GM19397 (cell line): Measurements from ENCODE around the gene APBB1IP.
"Not testable (repeated sequence)": the region's sequence is repeated elsewhere in the genome, so short reads cannot be mapped to it uniquely, and the experiment has no call there.

Experiments
- ATAC-seq: cut with Tn5 transposase; IDR thresholded peaks from one replicate; pipeline ENCODE4 v1.9.1; 2021; ENCODE audit warnings: mild to moderate bottlenecking, moderate library complexity; ENCODE audit not compliant: unreplicated experiment

The APBB1IP gene, protein sequence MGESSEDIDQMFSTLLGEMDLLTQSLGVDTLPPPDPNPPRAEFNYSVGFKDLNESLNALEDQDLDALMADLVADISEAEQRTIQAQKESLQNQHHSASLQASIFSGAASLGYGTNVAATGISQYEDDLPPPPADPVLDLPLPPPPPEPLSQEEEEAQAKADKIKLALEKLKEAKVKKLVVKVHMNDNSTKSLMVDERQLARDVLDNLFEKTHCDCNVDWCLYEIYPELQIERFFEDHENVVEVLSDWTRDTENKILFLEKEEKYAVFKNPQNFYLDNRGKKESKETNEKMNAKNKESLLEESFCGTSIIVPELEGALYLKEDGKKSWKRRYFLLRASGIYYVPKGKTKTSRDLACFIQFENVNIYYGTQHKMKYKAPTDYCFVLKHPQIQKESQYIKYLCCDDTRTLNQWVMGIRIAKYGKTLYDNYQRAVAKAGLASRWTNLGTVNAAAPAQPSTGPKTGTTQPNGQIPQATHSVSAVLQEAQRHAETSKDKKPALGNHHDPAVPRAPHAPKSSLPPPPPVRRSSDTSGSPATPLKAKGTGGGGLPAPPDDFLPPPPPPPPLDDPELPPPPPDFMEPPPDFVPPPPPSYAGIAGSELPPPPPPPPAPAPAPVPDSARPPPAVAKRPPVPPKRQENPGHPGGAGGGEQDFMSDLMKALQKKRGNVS

DNA sequence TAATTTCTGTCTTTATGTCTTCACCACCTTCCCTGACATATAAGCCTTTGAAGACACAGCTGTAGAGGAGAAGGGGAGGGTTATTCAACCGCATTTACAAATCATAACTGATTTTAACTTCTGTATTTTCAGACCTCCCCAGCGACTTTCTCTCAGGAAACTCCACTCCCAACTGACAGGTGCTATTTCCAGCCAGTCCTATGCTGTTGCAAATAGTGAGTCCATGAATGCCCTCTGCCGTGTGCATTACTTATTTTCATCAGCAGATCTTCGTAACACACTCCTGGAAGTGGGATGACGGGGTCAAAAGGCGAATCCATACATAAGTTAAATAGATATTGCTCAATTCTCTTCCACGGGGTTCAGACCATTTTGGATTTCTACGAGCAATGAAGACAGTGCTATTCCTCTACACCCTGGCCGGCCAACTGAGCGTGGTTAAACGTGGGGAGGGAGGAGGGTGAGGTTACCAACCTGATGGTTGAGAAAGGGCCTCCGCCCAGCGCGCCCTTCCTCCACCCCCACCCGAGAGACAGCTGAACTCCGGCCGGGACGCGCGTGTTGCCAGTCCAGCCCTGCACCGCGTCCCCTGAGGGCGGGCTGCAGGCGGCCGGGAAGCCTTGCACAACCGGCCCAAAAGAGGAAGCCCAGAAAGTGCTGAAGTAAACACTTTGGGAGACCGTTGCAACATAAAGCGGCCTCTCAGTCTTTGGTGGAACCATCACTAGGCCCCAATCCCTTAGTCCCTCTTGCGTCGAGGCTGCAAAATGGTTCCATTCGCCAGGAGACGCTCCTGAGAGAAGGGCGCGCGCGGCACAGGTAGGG, at the start of gene APBB1IP:
TSS of gene APBB1IP (plus strand) at position 705 of the 825 bp plus-strand sequence. CDS start 53,986 bp downstream, outside the sequence.
- peak; percentile 76 for ATAC-seq

DNA sequence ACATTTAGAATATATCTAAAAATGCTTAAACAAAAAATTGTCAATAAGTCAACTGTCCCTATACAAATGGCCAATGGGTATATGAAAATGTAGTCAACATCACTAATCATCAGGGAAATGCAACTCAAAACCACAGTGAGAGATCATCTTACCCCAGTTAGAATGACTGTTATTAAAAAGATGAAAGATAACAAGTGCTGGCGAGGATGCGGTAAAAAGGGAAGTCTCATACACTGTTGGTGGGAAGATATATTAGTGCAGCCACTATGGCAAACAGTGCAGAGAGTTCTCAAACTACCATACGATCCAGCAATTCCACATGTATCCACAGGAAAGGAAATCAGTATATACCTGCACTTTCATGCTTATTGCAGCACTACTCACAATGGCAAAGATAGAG, 48.6 kb upstream of the APBB1IP start:
- ATAC-seq = no peak

DNA sequence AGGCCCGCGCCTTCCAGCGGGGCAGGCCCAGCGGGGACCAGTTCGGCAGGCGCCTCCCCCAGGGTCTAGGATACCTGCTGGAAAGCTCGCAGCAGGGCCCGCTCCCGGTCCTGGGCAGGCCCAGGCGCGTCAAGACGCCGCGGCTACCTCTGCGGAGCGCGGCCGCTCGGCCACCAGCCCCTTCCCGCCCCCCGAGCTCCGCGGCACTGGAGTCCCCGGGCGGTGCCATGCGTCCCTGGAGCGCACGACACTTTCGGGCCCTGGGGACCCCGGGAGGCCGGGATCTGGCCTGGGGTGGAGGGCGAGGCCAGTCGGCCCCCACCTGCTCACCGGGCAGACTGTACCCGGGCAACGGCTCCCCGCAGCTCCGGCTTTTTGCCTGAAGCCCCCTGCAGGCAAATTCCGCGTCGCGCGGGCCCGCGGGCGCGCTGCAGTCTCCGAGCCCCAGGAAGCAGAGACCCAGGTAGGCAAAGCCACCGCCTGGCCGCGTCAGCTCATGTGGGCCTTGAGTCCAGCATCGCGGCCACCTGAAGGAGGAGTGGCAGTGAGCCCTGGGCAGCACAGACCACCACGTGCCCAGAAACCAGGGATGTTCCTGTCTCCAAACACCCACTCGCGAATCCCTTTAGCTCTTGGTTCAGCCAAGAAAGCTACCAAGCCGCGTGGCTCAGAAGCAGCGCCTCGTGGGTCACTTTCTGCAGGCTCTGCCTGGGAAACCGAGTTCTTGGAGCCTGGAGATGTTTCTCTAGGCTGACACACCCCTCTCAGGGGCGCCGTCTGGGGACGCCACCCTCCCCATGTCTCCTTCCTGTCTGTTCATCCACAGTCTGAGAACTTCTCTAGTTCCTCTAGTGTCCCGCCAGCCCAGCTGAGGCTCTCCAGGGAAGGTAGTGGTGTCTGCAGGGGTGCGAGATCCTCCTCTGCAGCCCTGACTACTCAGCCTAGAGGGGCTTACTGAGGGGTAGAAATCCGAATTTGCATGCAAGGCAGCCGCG, 46.1 kb upstream of the APBB1IP start:
- ATAC-seq = no peak

DNA sequence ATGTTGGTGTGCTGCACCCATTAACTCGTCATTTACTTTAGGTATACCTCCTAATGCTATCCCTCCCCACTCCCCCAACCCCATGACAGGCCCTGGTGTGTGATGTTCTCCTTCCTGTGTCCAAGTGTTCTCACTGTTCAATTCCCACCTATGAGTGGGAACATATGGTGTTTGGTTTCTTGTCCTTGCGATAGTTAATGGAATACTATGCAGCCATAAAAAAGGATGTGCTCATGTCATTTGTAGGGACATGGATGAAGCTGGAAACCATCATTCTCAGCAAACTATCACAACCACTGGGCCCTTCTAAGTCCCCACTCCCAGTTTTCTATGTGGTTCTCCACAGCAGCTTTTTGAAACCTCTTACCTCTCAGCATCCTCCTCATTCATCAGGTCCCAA, 39.8 kb upstream of the APBB1IP start:
- not testable (repeated sequence) for ATAC-seq

DNA sequence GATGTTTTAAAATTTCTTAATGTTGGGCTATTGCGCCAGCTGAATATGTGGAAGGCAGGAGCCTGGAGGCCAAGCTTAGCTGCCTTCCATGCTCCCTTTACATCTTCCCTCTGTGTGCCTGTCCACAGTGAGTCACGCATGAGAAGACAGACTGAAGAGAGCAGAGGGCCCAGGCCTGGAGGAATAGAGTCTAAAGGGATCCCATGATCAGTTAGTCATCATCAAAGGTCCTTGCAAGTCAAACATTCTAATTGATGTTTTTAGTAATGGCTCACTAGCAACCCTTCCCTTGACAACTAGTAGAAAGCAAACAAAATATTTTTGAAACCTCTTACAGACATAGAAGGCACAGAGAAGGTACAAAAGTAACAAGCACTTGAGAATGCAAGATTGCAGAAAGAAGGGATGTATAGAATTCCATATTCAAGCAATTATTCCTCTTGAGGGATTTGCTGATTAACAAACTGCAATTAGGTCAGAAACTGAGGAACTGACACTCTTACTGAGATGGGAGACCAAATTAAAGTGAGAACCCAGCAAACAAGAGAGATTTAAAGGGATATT, 30.7 kb upstream of the APBB1IP start:
- no peak for ATAC-seq

DNA sequence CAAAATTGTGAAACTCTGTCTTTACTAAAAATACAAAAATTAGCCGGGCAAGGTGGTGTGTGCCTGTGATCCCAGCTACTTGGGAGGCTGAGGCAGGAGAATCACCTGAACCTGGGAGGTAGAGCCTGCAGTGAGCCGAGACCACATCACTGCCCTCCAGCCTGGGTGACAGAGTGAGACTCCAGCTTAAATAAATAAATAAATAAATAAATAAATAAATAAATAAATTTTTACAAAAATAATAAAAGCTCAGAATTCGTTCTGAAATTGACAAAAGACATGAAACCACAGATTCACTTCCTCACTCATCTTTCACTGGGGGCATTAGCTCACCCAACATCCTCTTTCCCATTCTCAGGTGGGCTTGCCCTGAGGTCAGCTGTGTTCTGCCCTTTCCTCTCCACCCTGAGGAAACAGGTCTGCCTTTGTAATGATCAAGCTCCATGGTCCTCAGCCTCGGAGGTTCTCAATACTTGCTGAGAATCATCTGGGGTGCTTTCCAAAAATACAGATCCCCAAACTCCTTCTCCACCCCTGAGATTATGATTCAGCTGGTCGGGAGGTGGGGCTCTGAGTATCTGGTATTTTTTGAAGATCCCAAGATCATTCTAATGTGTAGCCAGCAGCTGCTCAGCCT, 29.2 kb upstream of the APBB1IP start:
- ATAC-seq = no peak

DNA sequence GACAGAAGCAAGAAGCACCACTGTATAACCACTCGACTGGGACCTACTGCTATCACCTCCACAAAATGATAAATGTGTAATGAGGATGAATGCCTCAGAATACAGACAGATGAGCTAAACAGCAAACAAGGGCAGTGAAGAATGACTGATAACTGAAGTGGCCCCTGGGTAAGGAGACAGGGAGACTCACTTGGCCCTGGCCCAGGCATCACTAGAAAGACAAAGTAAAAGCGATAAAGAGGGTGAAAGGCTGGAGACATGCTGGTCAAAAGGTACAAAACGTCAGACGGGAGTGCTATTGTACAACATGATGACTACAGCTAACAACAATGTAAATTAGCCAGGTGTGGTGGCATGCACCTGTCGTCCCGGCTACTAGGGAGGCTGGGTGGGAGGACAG, 27.8 kb upstream of the APBB1IP start:
- ATAC-seq = no peak

DNA sequence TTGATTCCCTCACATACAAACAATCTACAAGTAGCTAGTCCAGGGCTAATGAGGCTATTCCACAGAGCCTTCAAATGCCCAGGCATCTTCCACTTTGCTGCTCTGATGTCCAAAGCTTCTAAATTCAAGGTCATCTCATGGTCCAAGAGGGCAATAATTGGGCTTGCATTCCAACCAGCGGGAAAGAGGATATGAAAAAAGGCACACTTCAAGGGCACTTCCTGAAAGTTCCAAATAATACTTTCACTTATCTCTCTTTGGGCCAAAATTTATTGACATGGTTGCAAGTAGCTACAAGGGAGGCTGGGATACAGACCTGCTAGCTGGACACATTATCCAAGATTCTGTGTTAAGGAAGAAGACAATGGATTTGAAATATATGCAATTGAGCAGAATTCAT, 25.2 kb upstream of the APBB1IP start:
- no peak for ATAC-seq

DNA sequence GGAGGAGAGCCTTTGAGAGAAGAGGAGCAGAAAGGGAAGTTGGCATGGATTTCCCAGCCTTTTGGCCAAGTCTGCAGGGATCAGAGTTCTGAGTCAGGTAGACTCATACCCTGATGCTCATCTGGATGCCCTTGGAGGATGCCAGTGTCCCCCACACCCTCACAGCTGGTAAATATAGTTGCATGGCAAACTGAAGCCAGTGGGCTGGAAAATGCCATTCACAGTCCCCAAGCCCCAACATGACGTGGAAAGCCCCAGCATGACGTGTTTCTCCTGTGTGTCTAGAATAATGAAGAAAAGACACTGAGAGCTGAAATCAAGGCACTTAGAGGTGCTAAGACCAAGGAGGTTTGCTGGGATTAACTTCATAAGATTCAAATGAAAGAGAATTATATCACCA, 24.8 kb upstream of the APBB1IP start:
- ATAC-seq = no peak

DNA sequence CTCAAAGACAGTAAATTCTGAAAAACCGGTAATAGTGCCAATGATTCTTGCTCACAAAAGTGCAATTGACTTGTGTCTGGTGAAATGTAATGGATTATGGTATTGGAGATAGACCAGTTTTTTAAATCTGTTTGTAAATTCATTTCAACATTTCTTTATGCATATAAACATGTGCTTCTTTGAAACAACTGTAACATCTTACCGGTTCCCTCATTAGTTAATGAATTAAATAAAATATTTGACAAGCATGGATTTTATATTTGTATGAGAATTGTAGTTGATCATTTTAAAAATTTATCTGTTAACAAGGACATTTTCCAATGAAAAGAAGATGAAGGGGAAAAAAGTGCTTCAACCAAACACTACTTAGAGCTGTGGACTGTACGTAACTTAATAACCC, 21.0 kb upstream of the APBB1IP start:
- no peak for ATAC-seq

DNA sequence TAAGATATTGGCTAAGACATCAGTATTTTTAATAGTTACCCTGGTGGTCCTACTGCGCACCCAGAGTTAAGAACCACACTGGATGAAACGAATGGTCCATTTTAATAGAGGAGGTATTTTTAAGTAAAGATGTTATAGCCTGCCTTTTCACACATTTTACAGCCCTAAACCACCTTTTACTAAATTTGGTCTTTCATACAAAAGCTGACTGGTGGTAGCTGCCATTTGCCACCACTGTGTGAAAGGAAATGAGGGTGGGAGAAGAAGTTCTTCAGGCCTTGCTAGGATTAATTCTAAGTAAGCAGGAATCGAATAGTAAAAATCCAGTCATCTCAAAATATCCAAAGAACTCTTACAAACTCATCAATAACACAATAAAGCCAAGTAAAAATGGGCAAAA, 15.2 kb upstream of the APBB1IP start:
- ATAC-seq = no peak

DNA sequence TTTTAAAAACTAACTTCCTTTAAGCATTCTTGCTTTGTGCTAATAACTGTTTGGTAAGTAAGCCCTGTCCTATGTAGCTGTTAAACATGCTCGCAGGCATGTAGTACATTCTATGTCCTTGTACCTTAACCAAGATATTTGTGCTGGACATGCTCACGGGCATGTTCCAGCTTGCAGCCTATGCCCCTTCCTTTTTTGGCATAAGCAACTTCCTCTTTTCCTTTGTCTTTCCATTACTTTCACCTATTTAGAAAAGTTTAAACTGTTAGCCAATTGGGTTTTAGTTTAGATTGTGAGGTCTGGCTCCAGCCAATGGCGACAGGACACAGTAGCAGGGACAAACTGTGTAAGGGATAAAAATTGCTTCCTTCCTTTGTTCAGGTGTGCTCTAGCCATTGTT, 14.4 kb upstream of the APBB1IP start:
- ATAC-seq = no peak

DNA sequence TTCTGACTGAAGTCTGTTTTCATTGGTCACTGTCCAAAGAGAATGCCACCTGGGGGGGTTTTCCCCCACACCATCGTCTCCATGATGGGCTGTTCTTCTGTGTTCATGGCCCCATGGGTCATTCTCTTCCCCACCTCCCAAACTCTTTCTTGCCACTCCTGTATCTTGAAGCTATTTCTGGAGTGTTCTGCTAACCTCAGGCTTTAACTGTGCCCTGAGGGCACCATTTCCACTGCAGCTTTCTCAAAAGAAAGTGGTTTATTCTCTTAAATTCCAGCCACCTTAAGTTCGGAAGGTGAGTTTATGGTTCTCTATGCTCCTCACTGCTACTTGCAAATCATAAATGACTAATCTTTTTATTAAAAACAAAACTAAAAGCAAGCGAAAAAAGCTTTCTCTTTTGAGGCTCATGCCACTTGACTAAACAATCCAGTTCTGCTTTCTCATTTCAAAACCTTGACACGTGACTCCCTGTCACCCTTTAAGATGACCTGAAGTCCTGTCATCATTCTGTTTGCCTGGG, 7.4 kb upstream of the APBB1IP start:
- ATAC-seq = peak; percentile 81

DNA sequence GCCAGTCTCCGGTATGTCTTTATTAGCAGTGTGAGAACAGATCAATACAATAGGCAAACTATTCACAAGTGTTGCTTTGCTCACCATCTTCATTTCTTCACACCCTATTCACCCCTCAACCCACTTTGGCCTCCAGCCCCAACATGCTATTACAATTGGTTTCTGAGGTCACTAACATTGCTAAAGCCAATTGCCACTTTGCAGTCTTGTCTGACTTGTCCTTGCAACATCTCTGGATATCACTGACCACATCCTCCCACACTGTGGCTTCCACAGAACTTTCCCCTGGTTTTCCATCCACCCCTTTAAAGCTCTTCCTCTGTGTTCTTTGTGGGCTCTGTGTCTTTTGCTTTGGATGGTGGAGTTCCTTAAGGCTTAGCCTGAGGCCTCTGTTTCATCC, 5.2 kb upstream of the APBB1IP start:
- no peak for ATAC-seq

DNA sequence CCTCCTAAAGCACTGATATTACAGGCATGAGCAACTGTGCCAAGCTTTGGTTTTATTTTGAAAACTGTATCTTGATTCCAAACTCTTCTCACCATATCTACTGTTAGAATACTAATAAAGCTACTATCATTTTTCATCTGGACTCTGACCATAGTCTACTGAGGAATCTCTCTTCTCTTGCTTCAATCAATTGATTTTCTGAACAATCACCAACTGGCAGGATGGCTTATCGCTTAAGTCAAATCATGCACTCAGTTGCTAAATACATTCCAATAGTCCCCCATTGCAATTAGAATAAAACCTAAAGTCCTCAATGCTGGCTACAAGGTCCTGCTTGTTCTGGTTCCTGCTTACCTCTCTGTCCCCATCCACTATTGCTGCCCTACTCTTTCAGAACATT, 2.3 kb upstream of the APBB1IP start:
- no peak for ATAC-seq

DNA sequence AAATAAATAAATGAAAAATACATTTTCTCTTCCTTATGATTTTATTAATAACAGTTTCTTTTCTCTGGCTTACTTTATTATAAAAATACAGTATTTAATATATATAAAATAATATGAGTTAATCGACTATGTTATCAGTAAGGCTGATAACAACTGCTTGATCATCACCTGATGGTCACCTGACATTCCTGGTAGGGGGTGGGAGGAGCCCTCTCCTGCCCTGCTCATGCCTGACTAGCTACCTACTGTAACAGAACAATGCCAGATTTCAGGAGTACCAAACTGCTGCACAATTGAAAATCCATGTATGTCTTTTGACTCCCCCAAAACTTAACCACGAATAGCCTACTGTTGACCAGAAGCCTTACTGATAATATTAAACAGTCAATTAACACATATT, 1.3 kb upstream of the APBB1IP start:
- no peak for ATAC-seq

DNA sequence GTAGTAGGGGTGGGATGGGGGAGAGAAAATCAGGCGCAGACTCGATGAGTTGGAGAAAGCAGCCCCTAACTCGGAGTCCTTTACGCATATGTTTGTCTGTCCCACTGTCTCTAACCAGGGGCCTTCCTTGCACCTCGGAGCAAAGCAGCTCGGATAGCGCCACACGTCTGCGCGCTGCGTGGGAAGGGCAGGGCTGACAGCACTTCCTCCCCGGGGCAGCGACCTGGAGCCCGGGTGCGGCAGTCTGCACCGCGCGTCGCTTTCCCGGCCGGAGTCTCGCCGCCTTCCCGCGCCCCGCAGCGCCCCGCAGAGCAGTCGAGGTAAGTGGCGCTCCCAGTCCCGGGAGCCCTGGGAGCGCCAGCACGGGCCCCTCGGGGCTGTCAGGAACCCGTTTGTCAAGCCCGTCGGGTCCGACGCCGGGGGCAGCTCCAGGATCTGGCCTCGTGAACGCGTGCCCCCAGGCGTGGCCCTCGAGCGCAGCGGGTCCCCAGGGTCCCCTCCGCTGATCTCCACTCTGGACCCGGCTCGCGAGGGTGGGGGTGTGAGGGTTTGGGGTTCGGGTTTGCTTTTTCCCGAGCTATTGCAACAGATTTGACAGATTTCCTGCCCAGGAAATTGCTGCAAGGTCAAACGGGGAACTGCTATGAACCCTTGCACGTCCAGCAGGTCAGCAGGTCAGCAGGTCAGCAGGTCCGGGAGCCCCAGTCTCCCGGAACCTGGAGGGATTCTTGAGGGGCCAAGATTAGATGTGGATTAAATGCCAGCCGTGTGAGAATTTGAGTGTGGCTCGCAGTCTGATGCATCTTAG, 597 bp downstream of the APBB1IP start:
- ATAC-seq = peak; percentile 37

DNA sequence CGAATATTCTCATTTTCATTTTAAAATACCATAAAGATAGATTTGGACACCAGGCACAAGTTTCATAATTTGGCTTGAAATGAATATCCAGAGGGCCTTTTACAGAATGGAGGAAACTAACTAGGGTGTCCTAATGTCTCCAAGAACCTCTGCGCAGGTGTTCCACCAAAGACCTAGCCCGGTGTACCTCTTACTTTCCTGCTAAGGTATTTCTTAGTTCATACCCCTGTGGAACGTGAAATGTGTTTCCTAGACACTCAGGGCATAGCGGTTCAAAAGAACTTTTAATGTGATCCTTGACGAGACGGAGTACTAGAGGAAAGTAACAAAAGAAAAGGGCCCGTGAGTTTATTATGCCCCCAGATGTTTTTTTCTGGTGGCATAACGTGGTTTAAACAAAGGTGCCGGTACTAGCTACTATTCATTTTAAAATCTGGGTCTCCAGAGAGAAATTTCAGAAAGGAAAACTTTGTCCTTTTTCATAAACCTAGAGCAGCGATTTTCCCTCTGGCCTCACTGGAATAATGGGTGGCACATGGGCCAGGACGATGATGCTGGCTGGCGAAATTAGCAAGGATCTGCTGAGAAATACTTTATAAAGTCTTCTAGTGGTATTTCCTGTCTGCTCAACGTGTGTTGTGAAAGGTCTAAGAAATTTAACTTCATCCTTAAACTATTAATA, 1.4 kb downstream of the APBB1IP start:
- ATAC-seq = no peak
